GM19455 (cell line): ENCODE results near the gene CDKN2B-AS1.
"Not testable (repeated sequence)": the region's sequence is repeated elsewhere in the genome, so short reads cannot be mapped to it uniquely, and the experiment has no call there.

Experiments used
- ATAC-seq: cut with Tn5 transposase; IDR thresholded peaks from one replicate; pipeline ENCODE4 v1.9.1; 2021; ENCODE audit not compliant: unreplicated experiment

CDKN2B-AS1 gene

DNA sequence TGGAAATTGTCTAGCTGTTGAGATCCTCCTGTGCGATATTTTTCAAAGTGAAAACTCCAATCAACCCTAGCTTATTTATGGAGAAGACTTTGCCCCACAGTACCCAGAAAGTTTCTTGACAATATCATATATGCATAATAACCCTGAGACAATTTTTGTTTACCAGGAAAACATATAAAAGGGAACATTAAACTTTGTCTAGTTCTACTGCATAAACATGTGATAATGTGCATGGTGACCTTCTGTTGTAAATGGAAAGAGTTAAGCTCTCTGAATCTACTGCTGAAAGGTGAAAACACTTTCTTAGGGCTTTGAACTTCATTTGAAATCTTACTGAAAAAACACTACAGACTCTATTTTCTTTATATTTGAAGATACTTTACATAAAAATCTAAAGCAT is 46.8 kb downstream of the CDKN2B-AS1 start:
- ATAC-seq: no peak

DNA sequence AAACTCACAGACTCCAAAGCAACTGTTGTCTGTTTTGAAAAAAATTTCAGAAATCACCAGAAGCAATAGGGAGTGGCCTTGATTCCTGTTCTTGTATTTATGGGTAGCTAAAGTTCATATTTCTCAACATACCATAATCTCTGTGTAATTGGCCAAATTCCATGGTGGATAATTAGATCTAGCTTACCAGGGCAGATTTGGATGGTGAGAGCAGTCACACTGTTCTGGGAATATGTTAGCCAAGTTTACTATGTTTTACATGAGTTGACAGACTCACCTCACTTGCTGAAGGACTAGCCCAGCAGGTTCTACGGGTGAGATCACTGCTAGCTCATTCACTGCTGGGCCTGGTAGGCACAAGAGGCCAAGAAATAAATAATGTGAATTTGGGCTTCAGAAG is 47.2 kb downstream of the CDKN2B-AS1 start:
- ATAC-seq: no peak

DNA sequence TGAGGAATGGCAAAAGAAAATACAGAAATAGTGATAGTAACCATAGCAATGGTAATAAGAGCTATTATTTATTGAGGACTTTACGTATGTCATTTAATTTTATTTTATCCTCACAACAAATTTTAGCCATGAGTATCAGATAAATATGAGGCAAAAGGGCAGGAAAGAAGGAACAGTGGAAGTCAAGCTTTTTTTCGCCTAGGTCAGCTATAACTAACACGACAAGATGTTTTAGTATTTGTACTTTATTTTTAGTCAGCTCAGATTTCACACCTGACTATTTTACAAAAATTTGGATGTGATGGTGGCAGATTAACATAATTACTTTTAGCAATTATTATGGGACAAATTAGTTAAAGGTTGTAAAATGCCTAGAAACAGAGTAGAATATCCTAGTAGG is 49.3 kb downstream of the CDKN2B-AS1 start:
- no peak for ATAC-seq

DNA sequence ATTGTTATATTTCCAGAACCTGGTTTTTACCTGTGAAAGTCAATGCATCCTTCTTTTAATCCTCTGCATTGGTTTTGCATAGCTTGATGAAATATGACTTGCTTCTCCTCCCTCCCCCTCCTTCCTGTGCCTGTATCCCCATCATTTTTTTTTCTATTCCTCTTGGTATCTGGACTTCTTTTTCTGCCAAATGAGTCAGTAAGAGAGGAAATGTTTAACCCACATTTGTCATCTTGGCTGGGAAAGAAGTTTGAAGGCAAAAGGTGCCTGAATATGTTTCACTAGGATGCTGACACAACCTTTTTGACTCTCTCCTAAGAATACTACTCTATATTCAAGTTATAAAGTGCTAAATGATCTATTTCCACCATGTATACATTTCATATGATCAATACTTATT is 50.0 kb downstream of the CDKN2B-AS1 start:
- no peak for ATAC-seq

DNA sequence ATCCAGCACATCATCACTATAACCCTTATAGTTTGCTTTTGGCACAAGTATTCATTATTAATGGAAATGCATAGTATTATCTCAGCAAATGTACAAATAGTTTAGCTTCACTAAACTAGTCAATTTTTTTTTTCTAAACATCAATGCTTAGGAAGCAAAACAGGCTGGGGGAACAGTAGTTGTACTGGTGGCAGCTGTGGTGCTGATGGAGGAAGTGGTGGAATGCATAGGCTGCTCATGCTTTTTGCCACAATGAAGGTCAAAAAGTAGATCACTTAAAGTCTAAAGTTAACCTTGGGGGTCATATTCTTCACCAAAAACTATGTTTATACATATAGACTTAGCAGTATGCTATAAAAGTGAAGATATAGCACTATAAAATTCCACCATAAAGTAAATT is 50.8 kb downstream of the CDKN2B-AS1 start:
- no peak for ATAC-seq

DNA sequence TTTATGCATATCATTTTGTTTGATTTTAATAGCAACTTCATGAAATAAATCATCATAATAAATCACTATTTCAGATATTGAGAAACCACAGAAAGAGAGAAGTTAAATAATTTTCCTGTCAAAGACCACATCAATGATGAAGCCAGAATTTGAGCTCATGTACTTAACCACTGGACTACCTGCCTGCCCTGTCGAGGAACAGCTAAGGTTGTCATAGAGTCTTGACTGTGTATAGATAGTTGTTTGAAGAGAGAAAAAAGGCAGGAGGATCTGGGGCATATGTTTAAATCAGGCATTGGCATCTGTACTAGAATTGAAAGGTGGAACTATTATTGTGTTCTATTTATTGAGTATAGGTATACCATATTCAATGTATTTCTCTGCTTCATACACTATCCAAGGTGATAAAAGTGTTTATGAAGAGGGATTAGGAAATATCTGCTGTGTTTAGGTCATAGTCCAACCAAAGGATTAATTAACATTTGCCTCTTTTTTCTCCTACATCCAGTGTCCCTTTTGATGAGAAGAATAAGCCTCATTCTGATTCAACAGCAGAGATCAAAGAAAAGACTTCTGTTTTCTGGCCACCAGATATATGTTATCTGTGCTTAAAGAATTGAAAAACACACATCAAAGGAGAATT is 51.8 kb downstream of the CDKN2B-AS1 start:
- ATAC-seq: no peak

DNA sequence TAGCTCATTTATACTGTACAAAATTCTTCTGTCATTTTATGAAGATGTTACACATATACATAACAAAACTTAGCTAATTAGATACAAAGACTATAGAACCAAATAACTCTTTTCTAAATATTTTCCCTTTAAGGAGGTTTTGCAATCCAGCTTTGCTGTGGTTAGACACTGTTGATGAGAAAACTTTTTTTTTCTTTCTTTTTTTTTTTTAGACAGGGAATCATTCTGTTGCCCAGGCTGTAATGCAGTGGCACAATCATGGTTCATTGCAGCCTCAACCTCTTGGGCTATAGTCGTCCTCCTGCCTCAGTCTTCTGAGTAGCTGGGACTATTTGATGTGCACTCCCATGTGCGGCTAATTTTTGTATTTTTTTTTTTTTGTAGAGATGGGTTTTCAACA is 53.0 kb downstream of the CDKN2B-AS1 start:
- ATAC-seq: no peak

DNA sequence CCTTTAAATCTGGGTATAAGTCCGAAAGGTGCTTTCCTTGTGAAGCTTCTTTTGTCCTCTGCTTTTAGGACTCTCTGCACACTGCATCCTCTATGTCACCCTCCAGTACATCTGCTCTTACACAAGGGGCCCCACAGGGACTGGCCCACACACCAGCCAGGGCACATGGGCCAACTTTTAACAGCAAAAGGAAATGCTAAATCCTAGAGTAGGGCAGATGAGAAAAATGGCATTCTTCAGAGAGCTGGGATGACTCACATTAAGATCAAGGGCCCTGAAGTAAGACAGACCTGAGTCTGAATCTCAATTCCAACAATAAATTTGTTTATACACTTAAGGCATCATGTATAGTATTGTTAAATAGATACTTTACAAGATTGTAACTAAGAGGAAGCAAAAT is 54.8 kb downstream of the CDKN2B-AS1 start:
- ATAC-seq: no peak

DNA sequence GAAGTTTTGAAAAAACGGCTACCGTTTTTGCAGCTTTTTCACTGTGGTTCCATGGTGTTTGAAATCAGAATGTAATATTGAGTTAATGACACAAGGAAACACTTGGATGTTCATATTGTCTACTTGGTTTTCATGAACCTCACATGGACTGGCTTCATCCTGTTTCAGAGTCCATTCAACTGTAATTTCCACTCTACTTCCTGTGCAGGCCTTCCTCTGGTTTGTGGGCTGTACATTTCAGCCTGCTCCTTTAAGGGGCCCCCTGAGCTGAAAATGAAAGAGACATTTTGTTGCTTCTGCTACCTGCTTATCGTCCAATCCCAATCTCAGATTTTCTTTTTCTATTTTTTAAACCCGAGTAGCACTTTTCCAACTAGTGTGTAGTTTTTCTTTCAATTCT is 56.3 kb downstream of the CDKN2B-AS1 start:
- ATAC-seq: no peak

DNA sequence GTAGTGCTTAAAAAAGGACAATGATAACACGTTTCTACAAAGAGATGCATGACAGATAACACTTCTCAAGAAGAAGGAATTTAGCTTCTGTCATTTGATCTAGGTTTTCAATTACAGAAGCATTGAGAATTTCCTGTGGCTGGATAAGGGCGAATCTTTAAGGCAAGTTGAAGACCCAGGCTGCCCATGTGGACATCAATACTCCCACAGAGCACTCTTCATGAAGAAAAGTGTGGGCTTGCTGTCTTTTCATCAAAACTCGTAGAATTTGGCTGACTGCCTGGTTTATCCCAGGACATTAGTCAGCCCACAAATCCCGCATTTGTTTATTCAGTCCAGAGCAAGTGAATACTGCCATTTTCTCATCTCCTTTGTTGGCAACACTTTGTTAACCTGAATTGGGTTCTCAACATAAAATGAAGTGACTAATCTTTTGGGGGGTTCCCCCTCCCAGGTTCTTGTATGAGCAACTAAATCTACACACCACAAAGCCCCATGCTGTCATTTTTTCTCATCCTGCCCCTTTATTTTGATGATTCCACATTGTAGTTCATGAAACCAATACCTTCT is 57.9 kb downstream of the CDKN2B-AS1 start:
- ATAC-seq: no peak

DNA sequence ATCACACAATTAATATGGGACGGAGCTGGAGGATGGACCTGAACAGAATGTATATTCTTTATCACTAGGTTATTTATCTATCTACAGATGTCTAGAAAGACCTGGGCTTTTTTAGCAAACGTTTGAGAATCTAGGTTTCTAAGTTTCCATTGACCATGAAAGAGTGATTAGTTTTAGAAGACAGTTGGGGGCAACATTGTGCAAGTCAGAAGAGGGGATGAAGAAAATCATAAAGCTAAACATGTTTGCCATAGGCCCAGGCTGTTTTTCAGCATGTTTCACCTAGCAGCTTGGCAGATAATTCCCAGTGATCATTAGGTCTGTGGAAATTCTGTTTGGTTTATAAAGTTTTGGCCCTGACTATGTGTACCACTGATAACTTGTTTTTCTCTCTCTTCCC is 58.6 kb downstream of the CDKN2B-AS1 start:
- no peak for ATAC-seq

DNA sequence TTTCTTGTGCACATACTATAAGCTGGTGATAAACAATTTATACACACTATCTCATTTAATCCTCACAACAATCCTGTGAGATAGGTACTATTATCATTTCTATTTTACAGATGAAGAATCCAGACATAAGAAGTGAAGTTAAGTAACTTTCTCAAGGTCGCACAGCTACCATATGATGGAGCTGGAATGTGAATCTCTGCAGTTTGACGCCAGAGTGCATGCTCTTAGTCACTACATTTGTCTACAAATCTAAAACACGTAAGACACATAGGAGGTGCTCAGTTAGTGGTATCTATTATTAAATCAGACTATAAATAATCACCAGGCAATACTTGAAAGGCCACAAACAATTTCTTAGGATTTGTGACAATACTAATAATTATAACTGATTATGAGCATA is 59.5 kb downstream of the CDKN2B-AS1 start:
- ATAC-seq: no peak

DNA sequence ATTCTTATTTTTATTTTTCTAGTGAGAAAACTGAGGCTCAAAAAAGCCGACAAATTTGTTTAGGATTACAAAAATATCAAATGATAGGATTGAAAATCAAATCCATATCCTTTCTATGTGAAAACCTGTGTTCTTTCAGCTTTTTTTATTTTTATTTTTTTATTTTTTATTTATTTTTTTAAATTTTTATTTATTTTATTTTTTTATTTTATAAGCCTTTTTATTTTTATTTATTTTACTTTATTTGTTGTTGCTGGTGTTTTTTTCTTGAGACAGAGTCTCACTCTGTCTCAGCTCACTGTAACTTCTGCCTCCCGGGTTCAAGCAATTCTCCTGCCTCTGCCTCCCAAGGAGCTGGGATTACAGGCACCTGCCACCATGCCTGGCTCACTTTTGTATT is 59.9 kb downstream of the CDKN2B-AS1 start:
- ATAC-seq: no peak

DNA sequence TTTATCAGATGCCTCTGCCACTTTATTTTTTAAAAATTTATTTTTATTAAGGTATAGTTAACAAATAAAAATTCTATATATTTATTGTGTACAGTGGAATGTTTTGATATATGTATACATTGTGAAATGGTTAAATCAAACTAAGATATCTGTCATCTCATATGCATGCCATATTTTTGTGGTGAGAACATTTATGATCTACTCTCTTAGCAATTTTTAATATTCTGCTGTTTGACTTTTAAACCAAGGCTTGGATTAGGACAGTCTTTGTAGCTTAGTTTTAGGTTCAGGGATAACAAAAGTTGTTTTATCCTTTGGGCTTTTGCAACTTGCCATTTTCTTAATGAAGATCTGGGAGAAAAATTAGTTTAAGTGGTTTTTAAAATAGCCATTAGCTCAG is 60.5 kb downstream of the CDKN2B-AS1 start:
- ATAC-seq: no peak

DNA sequence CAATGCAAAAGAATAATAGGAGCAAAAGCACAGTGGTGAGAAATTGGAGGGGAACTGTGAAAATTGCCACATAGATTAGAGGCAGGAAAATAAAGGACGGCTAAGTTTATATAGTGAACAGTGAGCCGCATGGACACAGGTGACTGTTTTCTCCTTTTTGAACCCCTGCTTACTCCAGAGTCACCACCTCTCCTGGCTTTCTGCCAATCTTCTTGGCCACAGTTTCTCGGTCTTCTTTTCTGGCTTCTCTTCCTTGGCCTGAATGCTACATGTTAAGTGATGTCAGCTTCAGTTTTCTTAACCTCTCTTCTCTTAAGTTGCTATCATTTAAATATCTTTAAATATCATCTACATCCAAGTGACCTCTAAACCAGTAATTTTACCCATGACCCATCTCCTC is 61.8 kb downstream of the CDKN2B-AS1 start:
- ATAC-seq: no peak

DNA sequence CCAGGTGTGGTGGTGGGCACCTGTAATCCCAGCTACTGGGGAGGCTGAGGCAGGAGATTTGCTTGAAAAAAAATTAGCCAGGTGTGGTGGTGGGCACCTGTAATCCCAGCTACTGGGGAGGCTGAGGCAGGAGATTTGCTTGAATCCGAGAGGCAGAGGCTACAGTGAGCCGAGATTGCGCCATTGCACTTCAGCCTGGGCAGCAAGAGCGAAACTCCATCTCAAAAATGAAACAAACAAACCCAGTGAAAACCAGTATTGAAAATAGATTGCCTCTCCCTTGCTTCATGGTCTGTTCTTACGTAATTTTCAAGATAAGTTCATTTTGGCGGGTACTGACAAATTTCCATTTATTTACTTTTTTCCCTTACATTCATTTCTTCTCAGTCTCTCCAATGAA is 63.4 kb downstream of the CDKN2B-AS1 start:
- not testable (repeated sequence) for ATAC-seq

DNA sequence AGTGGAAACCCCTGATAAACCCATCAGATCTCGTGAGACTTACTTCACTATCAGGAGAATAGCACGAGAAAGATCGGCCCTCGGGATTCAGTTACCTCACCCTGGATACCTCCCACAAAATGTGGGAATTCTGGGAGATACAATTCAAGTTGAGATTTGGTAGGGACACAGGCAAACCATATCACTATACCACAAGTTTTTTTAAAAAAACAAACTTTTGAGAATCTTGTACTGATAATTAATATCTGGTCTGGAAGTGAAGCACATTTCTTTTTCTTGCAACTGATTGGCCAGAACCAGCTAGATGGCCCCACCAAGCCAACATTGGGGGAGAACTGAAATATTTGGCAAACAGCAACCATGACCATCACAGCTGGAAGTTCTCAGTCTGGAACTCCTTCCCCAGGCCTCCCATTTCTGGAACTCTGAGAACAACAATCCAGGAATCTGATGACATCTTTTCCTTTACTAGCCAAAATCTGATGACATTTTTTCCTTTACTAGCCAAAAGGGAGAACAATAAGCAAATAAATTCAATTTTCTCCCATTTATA is 66.3 kb downstream of the CDKN2B-AS1 start:
- no peak for ATAC-seq

DNA sequence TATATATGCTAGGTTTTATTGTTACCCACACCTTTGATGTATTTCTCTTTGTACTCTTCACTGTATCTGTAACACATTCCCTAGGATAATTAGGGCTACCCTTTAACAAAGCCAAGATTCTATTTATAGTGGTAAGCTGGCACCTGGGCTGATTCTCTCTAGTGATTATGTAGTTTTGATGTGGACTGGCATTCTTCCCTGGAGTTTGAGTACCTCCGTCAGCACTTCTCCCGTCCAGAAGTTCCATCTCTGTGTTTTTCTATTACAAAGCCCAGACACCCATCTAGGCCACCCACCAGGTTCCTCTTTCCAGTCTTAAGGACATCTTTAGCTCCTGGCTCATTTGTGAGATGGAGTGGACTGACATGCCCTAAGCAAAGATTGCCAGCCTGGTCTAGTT is 70.4 kb downstream of the CDKN2B-AS1 start:
- no peak for ATAC-seq

DNA sequence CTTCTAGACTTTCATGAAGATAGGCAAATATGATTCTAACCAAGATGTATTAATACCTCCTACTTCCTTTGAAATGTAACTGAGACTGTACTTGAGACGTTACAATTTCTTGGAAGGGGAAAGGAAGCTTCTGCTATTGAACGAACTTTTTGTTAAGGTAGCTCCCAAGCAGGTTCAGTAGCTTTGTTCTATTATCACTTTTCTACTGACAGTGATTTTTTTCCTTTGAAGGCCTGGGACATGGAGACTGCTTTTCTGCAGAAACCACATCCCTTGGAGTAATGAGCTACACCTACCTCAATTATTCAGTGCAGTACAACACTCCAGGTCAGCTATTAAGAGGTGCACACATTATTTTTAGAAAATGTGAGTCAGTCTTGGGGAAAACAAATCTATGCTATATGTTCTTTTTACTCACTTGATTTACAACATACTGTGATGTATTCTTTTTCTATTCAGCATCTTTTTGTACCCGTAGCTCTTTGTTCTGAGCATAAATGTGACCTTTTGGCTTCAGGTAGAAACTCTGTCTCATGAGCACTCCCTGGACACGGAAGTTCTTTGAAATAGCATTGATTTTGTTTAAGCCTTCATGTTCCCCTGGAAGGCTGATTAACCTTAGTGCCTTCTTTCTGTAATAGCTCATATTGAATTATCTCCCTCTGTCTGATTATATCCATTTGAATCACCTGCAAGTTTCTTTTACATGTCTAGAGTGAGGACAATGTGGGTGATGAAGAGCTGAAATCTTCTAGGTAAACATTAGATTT is 71.0 kb downstream of the CDKN2B-AS1 start:
- no peak for ATAC-seq

DNA sequence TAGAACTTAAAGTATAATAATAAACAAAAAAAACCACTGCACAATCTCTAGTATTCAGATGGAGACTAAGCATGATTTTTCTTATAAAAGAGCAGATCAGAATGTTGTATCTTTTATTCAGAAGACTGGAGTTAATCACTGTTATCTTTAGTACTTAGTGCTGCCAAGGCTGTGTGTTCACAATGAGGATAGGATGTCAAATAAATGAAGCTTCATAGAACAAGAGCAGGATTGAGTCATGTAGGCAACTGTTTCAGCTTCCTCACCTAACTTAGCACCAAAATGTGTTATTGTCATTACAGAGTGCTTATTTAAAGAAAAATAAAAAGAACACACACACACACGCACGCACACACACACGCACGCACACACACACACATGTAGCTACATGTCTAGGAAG is 72.6 kb downstream of the CDKN2B-AS1 start:
- ATAC-seq: no peak

DNA sequence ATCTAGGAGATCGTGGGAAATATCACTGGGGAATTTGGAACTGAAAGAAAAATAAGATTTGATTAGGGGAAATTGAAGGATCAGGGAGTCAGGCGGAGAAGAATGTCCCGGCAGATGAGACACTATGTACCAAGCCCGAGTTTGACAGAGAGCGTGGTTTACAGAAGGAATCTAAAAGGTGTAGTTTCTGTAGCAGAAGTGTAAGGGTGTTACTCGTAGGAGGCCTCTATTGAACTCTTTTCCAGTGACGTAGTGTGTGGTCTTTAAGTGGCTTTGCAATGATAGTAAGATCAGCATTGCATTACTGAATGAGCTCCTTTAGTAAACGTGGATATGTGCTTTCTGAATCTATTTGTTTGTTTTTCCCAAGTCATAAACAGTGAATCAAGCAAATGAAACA is 73.8 kb downstream of the CDKN2B-AS1 start:
- ATAC-seq: no peak

DNA sequence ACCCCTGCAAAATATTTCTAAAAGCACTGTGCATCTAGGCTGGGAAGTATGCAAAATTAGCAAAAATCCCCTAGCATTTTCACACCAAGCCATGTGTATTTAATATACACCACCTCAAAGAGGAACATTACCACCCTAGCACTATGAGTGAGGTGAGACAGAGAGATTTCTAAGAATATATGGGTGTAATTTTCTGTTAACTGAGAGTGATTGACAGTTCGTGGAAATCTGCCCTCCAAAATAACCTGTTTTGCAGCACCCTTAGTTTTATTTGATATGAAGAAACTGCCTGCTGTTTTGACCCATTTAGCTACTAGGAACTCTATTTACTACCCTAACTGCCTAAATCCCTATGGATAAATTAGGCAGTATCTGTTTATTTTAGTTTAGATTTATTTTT is 78.8 kb downstream of the CDKN2B-AS1 start:
- ATAC-seq: no peak
